ENCODE data around the gene MIOS. TPM values are rescaled to one million over a fixed set of nuclear protein-coding genes. Genes with fewer than 3 reads are reported as not detected.

The MIOS gene
- total and polyA plus RNA-seq, 10 donors, result 18.0 to 104 (median 45.3) TPM

- Histone ChIP-seq H3K36me3 (peaks cover 0 to 19% (median 2%) of the 10 kb centered on the region in 6 donors), H3K4me3 (peak overlapping the region; percentile 63 to 83 (median 68)), H3K27ac (peak overlapping the region in 7 of 8 donors; percentile 75 to 98 (median 96)), H3K27me3 (replicated peaks in 1 of 7) (no peaks in the 10 kb centered on the region), H3K4me1 (peaks cover 6 to 77% (median 49%) of the 10 kb centered on the region in 6 donors), H3K9me3 (no peaks in the 10 kb centered on the region)
- TF ChIP-seq CTCF (IDR thresholded peaks at IDR 0.05 in 8 of 11, conservative IDR thresholded peaks at IDR 0.05 in 3 of 11) (no peak), POLR2AphosphoS5 (IDR thresholded peaks at IDR 0.05) (no peak), POLR2A (IDR thresholded peaks at IDR 0.05) (no peak)
- no peak for DNase-seq
- 53 to 69% (median 61%) methylated on average over 2 of the region's 2 CpGs for WGBS, 5 donors
- intact Hi-C loops (cut with DNase I; ENCODE audit: low total_unique reads), result no loop called here
These were observed 1.3 kb downstream of the MIOS start for GRCh38 chr7:7567898-7568531.

- intact Hi-C loops (cut with DNase I; ENCODE audit: low total_unique reads), result no loop called here
- Histone ChIP-seq H3K36me3 (peaks cover 0 to 24% (median 3%) of the 10 kb centered on the region in 6 donors), H3K4me3 (peak overlapping the region in 7 of 8 donors; percentile 1 to 83 (median 67)), H3K27me3 (replicated peaks in 1 of 7) (no peaks in the 10 kb centered on the region), H3K4me1 (peaks cover 6 to 82% (median 49%) of the 10 kb centered on the region in 6 donors), H3K27ac (peak overlapping the region; percentile 4 to 98 (median 96)), H3K9me3 (no peaks in the 10 kb centered on the region)
- TF ChIP-seq POLR2AphosphoS5 (IDR thresholded peaks at IDR 0.05), result no peak
- no peak for TF ChIP-seq CTCF (IDR thresholded peaks at IDR 0.05 in 8 of 11, conservative IDR thresholded peaks at IDR 0.05 in 3 of 11)
- no peak for TF ChIP-seq POLR2A (IDR thresholded peaks at IDR 0.05)
- no peak for DNase-seq
- WGBS, 5 donors, result 61 to 79% (median 65%) methylated on average over 4 of the region's 4 CpGs
These were observed 1.9 kb downstream of the MIOS start for GRCh38 chr7:7568553-7568952.

- intact Hi-C loops (cut with DNase I; ENCODE audit: low total_unique reads), result no loop called here
- Histone ChIP-seq H3K9me3 (no peaks in the 10 kb centered on the region), H3K36me3 (peaks cover 0 to 30% (median 5%) of the 10 kb centered on the region in 6 donors), H3K27me3 (replicated peaks in 1 of 7) (no peaks in the 10 kb centered on the region), H3K4me3 (peak overlapping the region in 5 of 8 donors; percentile 63 to 83 (median 67)), H3K27ac (peak overlapping the region; percentile 4 to 98 (median 96)), H3K4me1 (peaks cover 6 to 86% (median 49%) of the 10 kb centered on the region in 6 donors)
- TF ChIP-seq POLR2A (IDR thresholded peaks at IDR 0.05) (no peak), POLR2AphosphoS5 (IDR thresholded peaks at IDR 0.05) (peak in 1 of 3 donors; percentile 35)
- no peak for DNase-seq
- WGBS, 5 donors, result 19 to 35% (median 28%) methylated on average over 5 of the region's 5 CpGs
These were observed 2.4 kb downstream of the MIOS start for GRCh38 chr7:7569081-7569527.

- Histone ChIP-seq H3K9me3 (no peaks in the 10 kb centered on the region), H3K36me3 (peaks cover 0 to 33% (median 5%) of the 10 kb centered on the region in 6 donors), H3K4me3 (peak overlapping the region in 5 of 8 donors; percentile 12 to 83 (median 67)), H3K27ac (peak overlapping the region; percentile 8 to 98 (median 96)), H3K4me1 (peaks cover 6 to 84% (median 48%) of the 10 kb centered on the region in 6 donors), H3K27me3 (replicated peaks in 1 of 7) (no peaks in the 10 kb centered on the region)
- no peak for DNase-seq
- intact Hi-C loops (cut with DNase I; ENCODE audit: low total_unique reads), result loop anchor here (10.0 kb wide), 1 partner anchor 645 kb away; no protein-coding TSS in a partner anchor
- WGBS, 5 donors, result 64 to 79% (median 73%) methylated on average over 3 of the region's 3 CpGs
- TF ChIP-seq CTCF (IDR thresholded peaks at IDR 0.05 in 8 of 11, conservative IDR thresholded peaks at IDR 0.05 in 3 of 11), result no peak
- TF ChIP-seq POLR2AphosphoS5 (IDR thresholded peaks at IDR 0.05), result peak in 1 of 3 donors; percentile 46
- peak in 1 of 3 donors; percentile 12 for TF ChIP-seq POLR2A (IDR thresholded peaks at IDR 0.05)
These were observed 2.9 kb downstream of the MIOS start for GRCh38 chr7:7569615-7570014.
